ENCODE results near the gene SUZ12. TPM values are rescaled to one million over a fixed set of nuclear protein-coding genes. Genes with fewer than 3 reads are reported as not detected.
A peak's percentile ranks its signal among the peaks of the same experiment; 100 is the strongest.
"Not testable (repeated sequence)": the region's sequence is repeated elsewhere in the genome, so short reads cannot be mapped to it uniquely, and the experiment has no call there.

Gene SUZ12
- total and polyA plus RNA-seq, 9 of the 15 experiments (the other 6 are each of a cell fraction or from before 2014, with no cell fraction given), result 19.5 to 64.3 (median 47.2) TPM

- no peak for TF ChIP-seq ZNF354B (CRISPR knock-in tag; IDR thresholded peaks at IDR 0.05)
- TF ChIP-seq BHLHE40 (IDR thresholded peaks at IDR 0.05; ENCODE audit: low read length), result no peak
- TF ChIP-seq ZNF436 (CRISPR knock-in tag; IDR thresholded peaks at IDR 0.05), result no peak
- TF ChIP-seq SNRNP70 (optimal IDR thresholded peaks at IDR 0.05; ENCODE audit: low read depth, low read length), result no peak
- TF ChIP-seq, protein P1, sequence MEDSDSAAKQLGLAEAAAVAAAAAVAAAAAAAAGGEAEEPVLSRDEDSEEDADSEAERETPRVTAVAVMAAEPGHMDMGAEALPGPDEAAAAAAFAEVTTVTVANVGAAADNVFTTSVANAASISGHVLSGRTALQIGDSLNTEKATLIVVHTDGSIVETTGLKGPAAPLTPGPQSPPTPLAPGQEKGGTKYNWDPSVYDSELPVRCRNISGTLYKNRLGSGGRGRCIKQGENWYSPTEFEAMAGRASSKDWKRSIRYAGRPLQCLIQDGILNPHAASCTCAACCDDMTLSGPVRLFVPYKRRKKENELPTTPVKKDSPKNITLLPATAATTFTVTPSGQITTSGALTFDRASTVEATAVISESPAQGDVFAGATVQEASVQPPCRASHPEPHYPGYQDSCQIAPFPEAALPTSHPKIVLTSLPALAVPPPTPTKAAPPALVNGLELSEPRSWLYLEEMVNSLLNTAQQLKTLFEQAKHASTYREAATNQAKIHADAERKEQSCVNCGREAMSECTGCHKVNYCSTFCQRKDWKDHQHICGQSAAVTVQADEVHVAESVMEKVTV (CRISPR knock-in tag; IDR thresholded peaks at IDR 0.05), result no peak
Measured at GRCh38 chr17:31935512-31935911, 1.3 kb upstream of the SUZ12 start (continued).

DNA sequence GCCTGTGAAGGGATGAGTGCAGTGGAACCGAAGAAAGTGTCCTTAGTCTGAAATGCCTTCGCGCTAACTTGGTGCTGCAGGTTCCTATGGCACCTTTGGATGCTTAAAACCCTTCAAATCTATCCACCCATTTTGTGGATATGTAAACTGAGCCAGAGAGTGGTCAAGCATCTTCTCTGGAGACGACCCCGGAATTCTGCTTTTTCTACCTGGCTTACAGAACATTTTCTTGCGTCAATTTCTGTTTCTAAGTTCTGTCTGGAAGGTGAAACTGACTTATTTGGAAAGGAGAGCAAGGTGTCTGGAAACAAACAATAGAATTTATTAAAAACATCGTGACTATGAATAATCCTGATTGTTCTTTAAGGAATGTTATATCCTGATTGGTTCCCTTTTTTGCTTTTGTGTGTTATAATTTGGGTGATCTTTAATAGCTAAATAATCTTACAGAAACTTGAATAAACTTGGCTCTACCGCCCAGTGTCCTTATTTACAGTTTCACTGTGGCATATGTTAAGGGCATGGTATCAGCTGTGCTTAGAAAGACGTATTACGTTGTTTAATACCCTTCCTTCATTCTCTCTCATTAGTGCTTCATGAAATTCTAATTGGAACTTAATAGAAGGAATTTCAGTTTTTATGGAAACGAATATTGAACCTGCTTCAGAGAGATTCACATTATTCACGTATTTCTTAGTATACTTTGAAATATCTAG, 1.3 kb downstream of the SUZ12 start:
- POLR2A ChIA-PET; intact Hi-C loops (cut with micrococcal nuclease); H3K9me1 ChIP-seq (ENCODE audit: control insufficient read depth, insufficient read depth, low read length); H3K4me1 ChIP-seq (replicated peaks in 1 of 2; ENCODE audit: control insufficient read depth in 2 of 2, insufficient read depth in 2 of 2, low read length in 2 of 2); DNase-seq (ENCODE audit: extremely low read depth in 1 of 4, low spot score in 3 of 4); H4K20me1 ChIP-seq (replicated peaks; ENCODE audit: control insufficient read depth, insufficient read depth, low read length); H2AFZ ChIP-seq (ENCODE audit: low read depth, low read length); H3K27me3 ChIP-seq (ENCODE audit: control insufficient read depth in 2 of 2, insufficient read depth in 2 of 2, low read length in 2 of 2); FAIRE-seq; CTCF ChIA-PET (ENCODE audit: low intra/inter-chr PET ratio); H3K9me3 ChIP-seq (replicated peaks; ENCODE audit: control insufficient read depth, insufficient read depth, low read depth, low read length): not testable (repeated sequence)
- Histone ChIP-seq H3K9ac (ENCODE audit: insufficient read depth in 1 of 2, low read depth in 2 of 2, low read length in 2 of 2) (peak overlapping the region; percentile 62 to 79; a peak in 3 of 4 replicates), H3K4me2 (ENCODE audit: insufficient read depth, low read length) (peak overlapping the region; percentile 66), H3K79me2 (ENCODE audit: control insufficient read depth, insufficient read depth, low read length) (peaks cover 56% of the 10 kb centered on the region), H3K4me3 (peak overlapping the region; percentile 44), H3K27ac (ENCODE audit: extremely low read depth, low read depth, low read length) (0 out of 3 replicates have a peak overlapping the region, but pooled peaks have one; percentile 12), H3K36me3 (ENCODE audit: control insufficient read depth, insufficient read depth, low read length) (peaks cover 34% of the 10 kb centered on the region; the same call in 2 of the 3 replicates)
- TSS peak; percentile 59 for BruUV-seq (replicated peaks)
- peak in 1 of 2 experiments; percentile 57; a peak in 1 of 4 replicates for TF ChIP-seq KDM1A (IDR thresholded peaks at IDR 0.05)
- peak; percentile 51 to 61; a peak in 2 of 4 replicates for TF ChIP-seq FOXK2 (conservative IDR thresholded peaks at IDR 0.05 in 1 of 2, IDR thresholded peaks at IDR 0.05 in 1 of 2; ENCODE audit: low read depth in 2 of 2)
- peak; percentile 45 for TF ChIP-seq BCOR (IDR thresholded peaks at IDR 0.05)
- TF ChIP-seq ELF1 (tag; IDR thresholded peaks at IDR 0.05), result peak; percentile 35; the same call in 1 of the 2 replicates
- peak; percentile 43 for TF ChIP-seq DACH1 (IDR thresholded peaks at IDR 0.05; ENCODE audit: partially characterized antibody)
- under 1% methylated on average over 9 of the region's 12 CpGs for WGBS (ENCODE audit: insufficient coverage, low coverage, missing lambda C conversion rate)
- ATAC-seq, result peak; percentile 1; the same call in 2 of the 3 replicates
- in situ Hi-C loops (cut with MboI), result loop anchor here (5.0 kb wide), 1 partner anchor 1206 kb away; no protein-coding TSS in a partner anchor

GRCh38 chr17:31941916-31942315, 5.1 kb downstream of the SUZ12 start:
- ATAC-seq; H3K27ac ChIP-seq (ENCODE audit: extremely low read depth, low read depth, low read length); intact Hi-C loops (cut with micrococcal nuclease); H3K9me1 ChIP-seq (ENCODE audit: control insufficient read depth, insufficient read depth, low read length); H3K4me2 ChIP-seq (ENCODE audit: insufficient read depth, low read length); H2AFZ ChIP-seq (ENCODE audit: low read depth, low read length); H3K27me3 ChIP-seq (ENCODE audit: control insufficient read depth in 2 of 2, insufficient read depth in 2 of 2, low read length in 2 of 2); H3K4me3 ChIP-seq; H4K20me1 ChIP-seq (replicated peaks; ENCODE audit: control insufficient read depth, insufficient read depth, low read length); H3K9me3 ChIP-seq (replicated peaks; ENCODE audit: control insufficient read depth, insufficient read depth, low read depth, low read length); H3K9ac ChIP-seq (ENCODE audit: insufficient read depth in 1 of 2, low read depth in 2 of 2, low read length in 2 of 2); CTCF ChIA-PET (ENCODE audit: low intra/inter-chr PET ratio); in situ Hi-C loops (cut with MboI); FAIRE-seq; BruUV-seq (replicated peaks); H3K4me1 ChIP-seq (replicated peaks in 1 of 2; ENCODE audit: control insufficient read depth in 2 of 2, insufficient read depth in 2 of 2, low read length in 2 of 2); DNase-seq (ENCODE audit: extremely low read depth in 1 of 4, low spot score in 3 of 4): not testable (repeated sequence)
- Histone ChIP-seq H3K36me3 (ENCODE audit: control insufficient read depth, insufficient read depth, low read length) (peaks cover 68% of the 10 kb centered on the region), H3K79me2 (ENCODE audit: control insufficient read depth, insufficient read depth, low read length) (peaks cover 85% of the 10 kb centered on the region)
- POLR2A ChIA-PET, result interaction anchor here (0.6 to 0.7 kb wide), 2 partner anchors 10 to 116 kb away, joined by 3 read pairs; no protein-coding TSS in a partner anchor
- 96% methylated on average over 6 of the region's 11 CpGs for WGBS (ENCODE audit: insufficient coverage, low coverage, missing lambda C conversion rate)

Data from K562 (cell line).